GM23338 (cell line): ENCODE measurements around the gene NEK7. TPM values are rescaled to one million over a fixed set of nuclear protein-coding genes. Genes with fewer than 3 reads are reported as not detected.

Source experiments
- ATAC-seq: fragments of 200-7000 bp; cut with Tn5 transposase; 3 replicates; pipeline ENCODE4 v1.9.1; 2020
- DNase-seq: peaks from one replicate; pipeline ENCODE4 v3.0.0-alpha.2; 2015; ENCODE audit warnings: low spot score
- H2AFZ ChIP-seq: fragments of 200-600 bp; sonication (generic); 2 replicates; pipeline ENCODE4 v1.8.0; 2016; ENCODE audit warnings: antibody characterized with exemption, mild to moderate bottlenecking, moderate library complexity
- H3F3A ChIP-seq: fragments of 200-600 bp; sonication (generic); replicated peaks from 2 replicates; pipeline ENCODE4 v1.8.0; 2017; ENCODE audit warnings: antibody characterized with exemption, mixed run types, low read depth
- H3K27ac ChIP-seq: fragments of 200-600 bp; sonication (generic); 2 replicates; pipeline ENCODE4 v1.6.1; 2016; ENCODE audit warnings: low read depth
- H3K27me3 ChIP-seq: fragments of 200-600 bp; sonication (generic); 2 replicates; pipeline ENCODE4 v1.8.0; 2016; ENCODE audit warnings: mild to moderate bottlenecking, mixed run types, moderate library complexity; ENCODE audit not compliant: insufficient read depth
- H3K36me3 ChIP-seq: fragments of 200-600 bp; sonication (generic); 2 replicates; pipeline ENCODE4 v1.8.0; 2016; ENCODE audit warnings: mild to moderate bottlenecking; ENCODE audit not compliant: insufficient read depth
- H3K4me1 ChIP-seq: fragments of 200-600 bp; sonication (generic); 2 replicates; pipeline ENCODE4 v1.8.0; 2016; ENCODE audit warnings: mild to moderate bottlenecking, moderate library complexity; ENCODE audit not compliant: insufficient read depth
- H3K4me2 ChIP-seq: fragments of 200-600 bp; sonication (generic); 2 replicates; pipeline ENCODE4 v1.7.1; 2017; ENCODE audit warnings: mixed run types
- H3K4me3 ChIP-seq: fragments of 200-600 bp; sonication (generic); 2 replicates; pipeline ENCODE4 v1.6.1; 2016; ENCODE audit warnings: mixed run types
- H3K79me2 ChIP-seq: fragments of 200-600 bp; sonication (generic); replicated peaks from 2 replicates; pipeline ENCODE4 v1.8.0; 2017; ENCODE audit warnings: mild to moderate bottlenecking; ENCODE audit not compliant: insufficient read depth
- H3K9me2 ChIP-seq: fragments of 200-600 bp; sonication (generic); 2 replicates; pipeline ENCODE4 v1.8.0; 2017; ENCODE audit not compliant: insufficient read depth
- H4K20me1 ChIP-seq: fragments of 200-600 bp; sonication (generic); replicated peaks from 2 replicates; pipeline ENCODE4 v1.8.0; 2017; ENCODE audit warnings: mild to moderate bottlenecking; ENCODE audit not compliant: insufficient read depth
- H3K27ac Mint-ChIP-seq: 2 replicates; pipeline ENCODE4 v1.8.0; 2020; ENCODE audit warnings: inconsistent platforms, mild to moderate bottlenecking, moderate library complexity, mixed read lengths
- H3K27me3 Mint-ChIP-seq: 3 replicates; pipeline ENCODE4 v1.8.0; 2022; ENCODE audit warnings: low read depth, mild to moderate bottlenecking, moderate library complexity, mixed read lengths, inconsistent platforms; ENCODE audit not compliant: insufficient read depth, poor library complexity
- H3K36me3 Mint-ChIP-seq: 3 replicates; pipeline ENCODE4 v1.8.0; 2021; ENCODE audit warnings: low read depth, mild to moderate bottlenecking, inconsistent platforms, moderate library complexity, mixed read lengths
- H3K4me1 Mint-ChIP-seq: 3 replicates; pipeline ENCODE4 v1.8.0; 2020; ENCODE audit warnings: mild to moderate bottlenecking, inconsistent platforms, mixed read lengths
- H3K4me3 Mint-ChIP-seq: 3 replicates; pipeline ENCODE4 v1.8.0; 2021; ENCODE audit warnings: moderate library complexity, mild to moderate bottlenecking, inconsistent platforms, mixed read lengths
- H3K9me3 Mint-ChIP-seq: 3 replicates; pipeline ENCODE4 v1.8.0; 2020; ENCODE audit warnings: moderate library complexity, mild to moderate bottlenecking, inconsistent platforms, mixed read lengths
- CREB1 ChIP-seq: fragments of 250-450 bp; sonication (Bioruptor Pico); IDR thresholded peaks from 2 replicates; pipeline ENCODE4 v1.5.0; 2020; ENCODE audit warnings: low read depth, mild to moderate bottlenecking, moderate library complexity
- CTCF ChIP-seq, 2 experiments: fragments of 200-600 bp in 1 of 2; sonication (generic) in 1 of 2; conservative IDR thresholded peaks; 2 replicates each; pipeline versions ENCODE4 v1.5.1 to v1.6.1; 2016 to 2017; ENCODE audit warnings: antibody characterized with exemption in 2 of 2, low read depth in 2 of 2, mild to moderate bottlenecking in 2 of 2, moderate library complexity in 1 of 2
- ETS1 ChIP-seq: IDR thresholded peaks from 2 replicates; pipeline ENCODE4 v1.6.1; 2016; ENCODE audit warnings: antibody characterized with exemption
- EZH2 ChIP-seq: fragments of 200-600 bp; sonication (generic); IDR thresholded peaks from one replicate; pipeline ENCODE4 v1.8.0; 2017; ENCODE audit warnings: antibody characterized with exemption, mild to moderate bottlenecking, low read depth; ENCODE audit not compliant: unreplicated experiment
- POLR2AphosphoS5 ChIP-seq: IDR thresholded peaks from 2 replicates; pipeline ENCODE4 v1.6.1; 2016; ENCODE audit warnings: antibody characterized with exemption, low read depth
- REST ChIP-seq: IDR thresholded peaks from one replicate; pipeline ENCODE4 v1.6.1; 2018; ENCODE audit warnings: antibody characterized with exemption; ENCODE audit not compliant: unreplicated experiment
- ZNF114 ChIP-seq: fragments of 250-450 bp; sonication (Bioruptor Pico); IDR thresholded peaks from 2 replicates; pipeline ENCODE4 v1.5.0; 2020; ENCODE audit warnings: mild to moderate bottlenecking, moderate library complexity
- ZNF331 ChIP-seq: fragments of 250-450 bp; sonication (Bioruptor Pico); IDR thresholded peaks from 2 replicates; pipeline ENCODE4 v1.5.0; 2020; ENCODE audit warnings: low read depth, mild to moderate bottlenecking, moderate library complexity
- ZNF462 ChIP-seq: fragments of 250-450 bp; sonication (Bioruptor Pico); IDR thresholded peaks from 2 replicates; pipeline ENCODE4 v1.5.0; 2020; ENCODE audit warnings: mild to moderate bottlenecking, moderate library complexity
- polyA plus RNA-seq: library from polyadenylated mRNA; unstranded; fragments of >200 nt; fragmentation: Nextera tagmentation; extraction: Ambion mirVana; gene quantifications from 2 replicates; pipeline ENCODE4 v1.2.1, GENCODE V29; 2016
- total RNA-seq: library from RNA; depleted of rRNA; stranded (reverse); fragments of >200 nt; shearing (Covaris generic); gene quantifications from 2 replicates; pipeline ENCODE4 v1.2.3, GENCODE V29; 2014

Gene NEK7
- total and polyA plus RNA-seq, 2 experiments from 2014 or later, result 4.8 to 15.3 TPM

- Histone ChIP-seq H3K27ac (no peak overlapping the region), H3K4me2 (no peak overlapping the region), H2AFZ (no peak overlapping the region), H3K27me3 (no peaks in the 10 kb centered on the region), H3F3A (no peaks in the 10 kb centered on the region), H4K20me1 (no peaks in the 10 kb centered on the region), H3K4me1 (no peaks in the 10 kb centered on the region; the same call in 1 of the 2 replicates), H3K9me2 (no peaks in the 10 kb centered on the region), H3K36me3 (no peaks in the 10 kb centered on the region), H3K4me3 (no peak overlapping the region), H3K79me2 (no peaks in the 10 kb centered on the region)
- H3K27ac Mint-ChIP-seq, result no peak overlapping the region
- no peaks in the 10 kb centered on the region for H3K36me3 Mint-ChIP-seq
- peaks cover 2% of the 10 kb centered on the region for H3K27me3 Mint-ChIP-seq
- no peak for TF ChIP-seq POLR2AphosphoS5
- no peak for DNase-seq
- H3K9me3 Mint-ChIP-seq, result no peaks in the 10 kb centered on the region
- no peak for ATAC-seq
- no peak overlapping the region for H3K4me3 Mint-ChIP-seq
- peaks cover 4% of the 10 kb centered on the region; the same call in 1 of the 3 replicates for H3K4me1 Mint-ChIP-seq
Observed at GRCh38 chr1:198267056-198267455, 110.3 kb downstream of the NEK7 start.

- DNase-seq (no peak), ATAC-seq (no peak)
- H3K9me3 Mint-ChIP-seq, result no peaks in the 10 kb centered on the region
- no peaks in the 10 kb centered on the region; the same call in 1 of the 2 replicates for H3K4me1 ChIP-seq
- no peak overlapping the region for H3K4me2 ChIP-seq
- H2AFZ ChIP-seq, result no peak overlapping the region
- no peak overlapping the region for H3K27ac Mint-ChIP-seq
- no peaks in the 10 kb centered on the region for H3K36me3 Mint-ChIP-seq
- H3K4me1 Mint-ChIP-seq, result peaks cover 4% of the 10 kb centered on the region; the same call in 1 of the 3 replicates
- no peak overlapping the region for H3K4me3 ChIP-seq
- H4K20me1 ChIP-seq, result no peaks in the 10 kb centered on the region
- no peaks in the 10 kb centered on the region for H3K9me2 ChIP-seq
- H3K79me2 ChIP-seq, result no peaks in the 10 kb centered on the region
- no peaks in the 10 kb centered on the region for H3K36me3 ChIP-seq
- H3K27me3 ChIP-seq, result no peaks in the 10 kb centered on the region
- H3F3A ChIP-seq, result no peaks in the 10 kb centered on the region
- no peak overlapping the region for H3K4me3 Mint-ChIP-seq
- H3K27ac ChIP-seq, result no peak overlapping the region
- H3K27me3 Mint-ChIP-seq, result peaks cover 2% of the 10 kb centered on the region
- TF ChIP-seq POLR2AphosphoS5 (no peak), ZNF462 (CRISPR knock-in tag) (no peak), ZNF331 (CRISPR knock-in tag) (no peak), REST (no peak), EZH2 (no peak), ETS1 (no peak), ZNF114 (no peak), CREB1 (CRISPR knock-in tag) (no peak), CTCF (conservative IDR thresholded peaks at IDR 0.05; ENCODE audit: low read depth in 2 of 2) (no peak)
Observed at GRCh38 chr1:198267921-198268320, 111.1 kb downstream of the NEK7 start.
